ENCODE data around the gene S100A9.
A peak's percentile ranks its signal among the peaks of the same experiment; 100 is the strongest.
"Not testable (repeated sequence)": the region's sequence is repeated elsewhere in the genome, so short reads cannot be mapped to it uniquely, and the experiment has no call there.

S100A9 gene

DNA sequence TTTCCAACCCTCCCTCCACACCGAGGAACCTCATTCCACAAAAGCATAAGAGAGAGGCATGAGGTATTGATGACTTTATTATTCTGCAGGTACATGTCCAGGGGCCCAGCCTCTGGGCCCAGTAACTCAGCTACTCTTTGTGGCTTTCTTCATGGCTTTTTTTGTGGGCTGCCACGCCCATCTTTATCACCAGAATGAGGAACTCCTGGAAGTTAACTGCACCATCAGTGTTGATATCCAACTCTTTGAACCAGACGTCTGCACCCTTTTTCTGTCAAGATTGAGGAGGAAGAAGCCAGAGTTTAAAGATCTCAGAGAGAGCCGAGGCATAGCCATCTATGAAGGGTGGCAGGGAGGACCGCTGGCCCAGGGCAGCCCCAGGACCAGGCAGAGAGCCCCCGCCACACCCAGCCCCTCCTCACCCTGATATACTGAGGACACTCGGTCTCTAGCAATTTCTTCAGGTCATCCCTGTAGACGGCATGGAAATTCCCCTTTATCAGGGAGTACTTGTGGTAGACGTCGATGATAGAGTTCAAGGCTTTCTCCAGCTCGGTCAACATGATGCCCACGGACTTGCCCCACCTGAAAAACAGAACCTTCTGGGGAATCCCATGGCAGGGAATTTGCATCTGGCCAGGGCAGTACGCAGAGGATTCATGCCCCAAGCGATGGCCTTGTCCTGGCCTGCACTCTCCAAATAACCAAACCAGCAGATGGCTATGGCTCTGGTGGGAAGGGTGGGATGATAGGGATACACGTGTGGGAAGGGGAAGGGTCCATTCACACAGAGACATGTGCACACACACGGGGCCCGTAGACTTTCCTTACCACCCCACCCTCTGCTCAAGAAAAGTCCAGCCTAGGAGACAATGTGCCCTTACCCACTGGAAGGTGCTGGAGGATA is 32.6 kb downstream of the S100A9 start:
- DNase-seq (ENCODE audit: low read depth in 2 of 2): no peak

- DNase-seq (ENCODE audit: low read depth in 2 of 2): no peak
Measured at GRCh38 chr1:153390938-153391710, 33.5 kb downstream of the S100A9 start, which contains the start of gene S100A8. S100A8 (minus strand) TSS chr1:153391073; CDS start chr1:153390535, 538 bp downstream.

- no peak for DNase-seq (ENCODE audit: low read depth in 2 of 2)
Measured at GRCh38 chr1:153392258-153392657, 34.6 kb downstream of the S100A9 start.

GRCh38 chr1:153392822-153393221 is 35.2 kb downstream of the S100A9 start:
- no peak for DNase-seq (ENCODE audit: low read depth in 2 of 2)

DNA sequence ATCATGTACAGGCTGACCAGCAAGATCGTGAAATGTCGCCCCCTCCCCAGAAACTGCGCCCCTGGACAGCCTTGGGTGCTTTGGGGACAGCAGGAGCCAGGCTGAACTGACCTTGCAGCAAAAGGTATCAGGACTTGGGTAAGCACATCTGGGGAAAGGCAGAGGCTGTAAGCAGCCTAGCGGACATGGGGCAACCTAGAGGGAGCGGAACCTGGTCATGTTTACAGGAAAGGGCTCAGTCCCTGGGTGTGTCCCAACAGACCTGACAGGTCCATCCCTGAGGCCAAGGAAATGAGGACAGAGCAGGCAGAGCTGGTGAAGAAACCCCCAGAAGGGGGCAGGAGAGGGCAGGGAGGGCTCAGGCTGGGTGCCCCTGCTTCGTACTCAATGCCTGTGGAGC is 36.3 kb downstream of the S100A9 start:
- no peak for DNase-seq (ENCODE audit: low read depth in 2 of 2)

- no peak for DNase-seq (ENCODE audit: low read depth in 2 of 2)
Measured at GRCh38 chr1:153394391-153394790, 36.7 kb downstream of the S100A9 start.

DNA sequence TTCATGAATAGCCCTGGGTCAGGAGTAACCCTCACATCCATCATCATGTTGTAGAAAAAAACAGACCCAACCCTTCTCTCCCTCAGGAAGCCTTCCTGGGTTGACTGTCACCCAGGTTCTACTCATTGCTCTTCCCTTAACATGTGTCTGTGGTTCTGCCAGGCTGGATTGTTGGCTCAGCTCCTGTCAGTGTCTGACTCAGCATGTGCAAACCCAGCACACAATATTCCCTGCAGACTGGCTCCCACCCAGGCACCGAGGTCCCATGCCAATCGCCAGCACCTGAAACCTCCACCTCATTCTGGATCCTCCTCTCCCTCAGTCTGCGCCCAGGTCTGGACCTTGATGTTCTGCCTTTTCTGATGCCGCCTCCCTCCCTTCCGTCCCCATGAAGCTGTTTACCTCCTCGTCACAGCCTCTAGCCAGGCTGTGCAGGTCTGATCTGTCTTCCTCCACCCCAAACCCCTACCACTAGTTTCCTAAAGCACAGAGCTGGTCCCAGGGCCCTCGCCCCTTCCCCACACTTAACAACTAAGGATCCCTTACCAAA is 37.6 kb downstream of the S100A9 start:
- no peak for DNase-seq (ENCODE audit: low read depth in 2 of 2)

DNA sequence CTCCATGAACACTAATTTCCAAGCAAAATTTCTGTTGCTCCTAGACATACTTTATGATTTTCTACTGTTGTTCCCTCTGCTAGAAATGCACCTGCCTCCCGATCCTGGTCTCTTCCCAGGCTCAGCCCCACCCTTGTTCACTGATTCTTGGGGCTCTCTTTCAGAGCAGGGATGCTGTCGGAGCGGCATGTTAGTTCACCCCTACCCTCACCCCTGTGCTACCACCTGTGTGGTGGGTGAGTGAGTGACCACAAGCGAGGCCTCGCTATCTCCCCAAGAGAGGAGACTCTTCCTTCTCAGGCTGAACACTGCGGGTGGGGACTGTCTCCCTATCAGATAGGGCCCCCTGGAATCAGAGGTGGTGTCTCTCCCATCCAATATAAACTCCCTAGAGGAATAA is 38.1 kb downstream of the S100A9 start:
- DNase-seq (ENCODE audit: low read depth in 2 of 2): no peak

- no peak for DNase-seq (ENCODE audit: low read depth in 2 of 2)
Measured at GRCh38 chr1:153396461-153396860, 38.8 kb downstream of the S100A9 start.

GRCh38 chr1:153397051-153397923 is 39.6 kb downstream of the S100A9 start:
- DNase-seq (ENCODE audit: low read depth in 2 of 2): no peak

DNA sequence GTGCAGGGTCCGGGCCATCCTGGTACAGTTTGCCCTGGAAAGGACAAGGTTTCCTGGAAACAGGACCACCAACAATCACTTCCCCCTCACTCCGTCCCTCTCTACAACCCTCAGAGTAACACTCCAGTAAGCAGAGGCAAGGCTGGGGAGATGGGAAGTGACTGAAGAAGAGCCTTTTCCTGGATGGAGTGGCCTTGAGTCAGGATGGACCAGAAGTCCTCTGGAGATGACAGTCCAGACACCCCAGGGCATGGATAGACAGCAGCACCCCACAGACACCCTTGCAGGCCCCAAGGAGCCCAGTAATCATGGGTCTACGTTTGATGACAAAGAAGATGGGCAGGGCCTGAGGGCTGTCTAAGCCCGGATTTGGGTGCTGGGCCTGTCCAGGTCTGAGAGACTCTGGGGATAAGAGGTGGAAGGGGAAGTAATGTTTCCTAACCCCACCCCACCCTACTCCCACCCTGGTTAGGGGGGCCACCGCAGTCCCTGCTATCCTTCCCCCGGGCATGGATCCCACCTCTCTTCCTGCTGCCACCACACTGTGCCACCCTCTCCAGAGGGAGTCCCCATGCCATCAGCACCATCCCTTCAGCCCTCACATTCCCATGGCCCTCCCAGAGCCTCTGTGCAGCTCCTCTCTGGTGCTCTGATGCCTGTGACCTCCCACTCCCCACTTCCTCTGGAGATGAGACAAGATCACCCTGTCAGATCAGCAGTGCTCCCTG is 40.4 kb downstream of the S100A9 start:
- no peak for DNase-seq (ENCODE audit: low read depth in 2 of 2)

DNA sequence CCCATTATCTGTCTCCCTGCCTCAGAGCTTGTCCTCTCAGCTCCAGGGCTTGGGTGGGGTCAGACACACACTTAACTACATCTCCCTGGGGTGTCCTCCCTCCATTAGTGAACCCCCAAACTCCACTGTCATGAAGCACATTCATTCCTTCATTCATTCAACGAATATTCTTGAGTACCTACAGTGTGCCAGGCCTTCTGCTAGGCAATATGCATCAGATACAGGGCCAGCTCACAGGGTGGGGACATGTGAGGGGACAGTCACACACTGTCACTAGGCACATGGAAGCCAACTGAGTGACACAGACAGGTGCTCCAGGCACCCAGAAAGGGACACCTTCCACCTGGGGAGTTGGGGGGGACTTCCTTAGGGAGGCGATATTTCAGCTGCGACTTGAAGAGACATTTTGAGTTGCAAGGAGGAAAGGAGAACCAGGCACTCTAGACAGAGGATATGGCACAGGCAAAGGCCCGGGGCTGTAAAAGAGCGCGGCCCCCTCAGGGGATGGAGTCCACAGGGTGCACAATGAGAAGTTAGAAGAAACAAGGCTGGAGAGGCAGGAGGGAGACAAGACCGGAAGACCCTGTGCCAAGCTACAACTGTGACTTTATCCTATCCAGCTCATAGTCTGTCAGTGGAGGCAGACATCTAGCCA is 41.9 kb downstream of the S100A9 start:
- no peak for DNase-seq (ENCODE audit: low read depth in 2 of 2)

DNA sequence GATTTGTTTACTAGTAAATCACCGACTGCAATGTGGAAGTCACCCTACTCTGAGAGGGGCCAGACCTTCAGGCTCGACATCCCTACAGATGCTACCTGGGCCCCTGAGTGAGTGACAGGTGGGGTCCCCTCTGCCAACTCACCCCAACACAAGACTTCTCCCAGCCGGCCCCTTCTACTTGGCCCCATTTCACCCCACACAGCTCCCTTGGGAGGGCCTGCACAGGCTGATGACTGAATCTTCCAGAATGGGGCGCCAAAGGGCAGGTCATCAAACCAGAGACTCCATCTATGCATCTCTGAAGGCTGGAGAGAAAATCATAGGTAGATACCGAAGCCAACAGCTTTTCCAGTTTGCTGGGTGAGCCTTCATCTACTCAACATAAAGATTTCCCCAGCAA is 42.6 kb downstream of the S100A9 start:
- no peak for DNase-seq (ENCODE audit: low read depth in 2 of 2)

DNA sequence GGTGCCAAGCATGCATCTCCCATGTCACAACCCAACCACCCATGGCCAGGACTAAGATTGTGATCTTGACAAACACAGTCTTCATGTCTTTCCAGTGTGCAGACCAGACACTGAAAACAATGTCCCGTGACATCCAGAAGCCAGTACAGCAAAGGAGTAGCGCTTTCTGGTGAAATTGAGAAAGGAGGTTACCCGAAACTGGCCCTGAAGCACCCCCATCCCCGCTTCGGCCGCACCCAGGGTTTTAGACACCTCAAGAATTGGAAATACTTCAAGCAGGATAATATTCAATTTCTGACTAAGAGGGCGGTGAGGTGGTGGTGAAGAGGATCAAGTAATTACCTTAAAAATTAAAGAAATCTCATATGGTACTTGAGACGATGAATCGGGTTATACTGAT is 43.8 kb downstream of the S100A9 start:
- no peak for DNase-seq (ENCODE audit: low read depth in 2 of 2)

- DNase-seq (ENCODE audit: low read depth in 2 of 2): no peak
Measured at GRCh38 chr1:153402226-153402625, 44.6 kb downstream of the S100A9 start.

- DNase-seq (ENCODE audit: low read depth in 2 of 2): no peak
Measured at GRCh38 chr1:153403421-153404085, 45.9 kb downstream of the S100A9 start.

DNA sequence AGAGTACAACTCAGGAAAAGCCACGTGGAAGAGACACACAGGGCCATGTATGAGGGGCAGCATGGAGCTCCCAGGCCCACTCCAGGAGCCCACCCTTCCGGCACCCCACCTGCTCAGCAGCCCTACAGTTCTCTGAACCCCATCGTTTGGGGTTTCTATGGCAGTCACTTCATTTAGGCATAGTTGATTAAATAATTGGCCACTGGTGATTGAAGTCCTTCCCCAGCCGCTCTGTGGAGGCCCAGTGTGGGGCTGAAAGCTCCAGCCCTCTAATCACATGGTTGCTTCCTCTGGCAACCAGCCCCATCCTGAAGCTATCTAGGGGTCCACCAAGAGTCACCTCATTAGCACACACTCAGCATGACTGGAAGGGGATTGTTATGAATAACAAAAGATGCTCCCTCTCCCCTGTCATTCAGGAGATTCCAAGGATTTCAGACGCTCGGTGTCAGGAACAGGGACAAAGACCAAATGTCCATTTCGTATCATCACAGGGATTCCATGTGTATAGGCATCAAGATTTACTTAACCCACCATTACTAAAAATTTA is 46.5 kb downstream of the S100A9 start:
- no peak for DNase-seq (ENCODE audit: low read depth in 2 of 2)

GRCh38 chr1:153404768-153405167 is 47.1 kb downstream of the S100A9 start:
- peak; percentile 37 to 51 for DNase-seq (ENCODE audit: low read depth in 2 of 2)

DNA sequence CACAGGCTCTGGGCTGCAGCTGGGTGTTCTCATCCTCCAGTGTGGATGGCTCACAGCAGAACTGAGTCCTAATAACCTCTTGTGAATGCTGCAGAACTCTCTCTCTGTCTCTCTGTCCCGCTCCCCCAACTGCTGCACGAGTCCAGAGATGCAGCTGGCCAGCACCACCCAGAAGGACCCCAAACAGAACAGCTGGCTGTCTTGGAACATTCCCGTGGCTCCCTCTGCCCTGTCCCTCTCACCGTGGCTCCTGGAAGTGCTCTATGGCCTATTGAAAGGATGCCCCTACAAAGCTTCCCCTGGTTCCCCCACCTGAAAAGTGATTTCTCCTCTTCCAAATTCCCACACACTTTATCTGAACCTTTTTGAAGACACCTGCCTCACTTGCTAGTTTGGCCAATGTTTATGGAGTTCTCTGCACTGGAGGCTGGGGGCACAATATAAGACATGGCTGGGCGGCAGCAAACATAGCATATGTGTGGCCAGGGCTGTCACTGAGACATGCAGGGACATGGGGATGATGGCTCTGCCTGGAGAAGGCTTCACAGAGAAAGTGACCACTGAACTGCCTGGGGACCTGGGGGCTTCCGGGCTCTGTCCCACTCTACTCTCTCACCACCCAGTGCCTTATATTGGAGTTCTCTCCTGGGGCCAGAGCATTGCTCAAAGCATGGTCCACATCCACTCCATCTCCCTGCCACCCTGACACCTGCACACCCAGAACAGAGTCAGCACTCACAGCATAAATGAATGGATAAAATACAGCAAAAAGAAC is 48.4 kb downstream of the S100A9 start:
- DNase-seq (ENCODE audit: low read depth in 2 of 2): not testable (repeated sequence)

All from stimulated activated CD8-positive, alpha-beta memory T cell treated with anti-CD3 and anti-CD28 coated beads, Interleukin-2, amount 100 ng/mL, for 48 hours (primary cell).